K562 (cell line): Measurements from ENCODE around the gene SLC28A1. TPM values are rescaled to one million over a fixed set of nuclear protein-coding genes. Genes with fewer than 3 reads are reported as not detected.

Experiments
- ATAC-seq: fragments of 200-7000 bp; cut with Tn5 transposase; 3 replicates; pipeline ENCODE4 v1.9.1; 2020; ENCODE audit warnings: moderate library complexity
- BruUV-seq: library from RNA; stranded (reverse); fragments of 400-500 nt; replicated peaks from 2 replicates; lab custom pipeline; 2021; lab: Mats Ljungman, UMichigan
- CTCF ChIA-PET: fragments of 300-600 bp; formaldehyde crosslinking; extraction: SDS; loops from one replicate; lab custom pipeline; 2021; ENCODE audit warnings: low intra/inter-chr PET ratio; lab: Yijun Ruan, JAX
- POLR2A ChIA-PET: fragments of 300-600, 350-650 bp; sonication (Branson Sonifier 250); formaldehyde crosslinking; extraction: SDS; loops from one replicate; lab custom pipeline; 2021; ENCODE audit warnings: antibody characterized with exemption, inconsistent platforms; lab: Yijun Ruan, JAX
- DNase-seq, 4 experiments: peaks; one replicate each; pipeline versions ENCODE4 v3.0.0 to v3.0.0-alpha.2; 2011 to 2018; ENCODE audit warnings: low spot score in 3 of 4, mixed read lengths in 3 of 4; ENCODE audit errors: extremely low read depth in 1 of 4
- FAIRE-seq: peaks from 2 replicates; lab custom pipeline; 2011; peaks lifted over from hg19 to GRCh38; lab: Jason Lieb, UNC
- H2AFZ ChIP-seq: 2 replicates; pipeline ENCODE4 v1.6.0; 2011; ENCODE audit warnings: low read depth, low read length, control low read depth, inconsistent platforms
- H3K27ac ChIP-seq: fragments of 200-600 bp; 3 replicates; pipeline ENCODE4 v1.8.0; 2011; ENCODE audit warnings: low read depth, mild to moderate bottlenecking, control low read depth, inconsistent platforms, low read length, moderate library complexity, mixed read lengths; ENCODE audit errors: extremely low read depth
- H3K27me3 ChIP-seq, 2 experiments: fragments of 300-600 bp in 1 of 2; 2 replicates in 1 of 2; 3 replicates in 1 of 2; pipeline versions ENCODE4 v1.6.0 to v1.8.0; 2011; ENCODE audit warnings: inconsistent platforms in 2 of 2, low read length in 2 of 2, mild to moderate bottlenecking in 1 of 2, mixed read lengths in 1 of 2, moderate library complexity in 1 of 2; ENCODE audit not compliant: control insufficient read depth in 2 of 2, insufficient read depth in 2 of 2
- H3K36me3 ChIP-seq: fragments of 300-600 bp; 3 replicates; pipeline ENCODE4 v1.8.0; 2011; ENCODE audit warnings: mild to moderate bottlenecking, low read length, inconsistent platforms; ENCODE audit not compliant: control insufficient read depth, insufficient read depth
- H3K4me1 ChIP-seq, 2 experiments: fragments of 200-600 bp in 1 of 2; replicated peaks in 1 of 2; 2 replicates in 1 of 2; 3 replicates in 1 of 2; pipeline versions ENCODE4 v1.5.1 to v1.8.0; 2011; ENCODE audit warnings: inconsistent platforms in 2 of 2, low read length in 2 of 2, mild to moderate bottlenecking in 1 of 2, mixed read lengths in 1 of 2, moderate library complexity in 1 of 2; ENCODE audit not compliant: control insufficient read depth in 2 of 2, insufficient read depth in 2 of 2
- H3K4me2 ChIP-seq: 2 replicates; pipeline ENCODE4 v1.6.1; 2011; ENCODE audit warnings: low read length, control low read depth, inconsistent platforms, mixed read lengths; ENCODE audit not compliant: insufficient read depth
- H3K4me3 ChIP-seq: fragments of 200-600 bp; sonication (generic), shearing (Covaris generic); 2 replicates; pipeline ENCODE4 v1.5.1; 2016; ENCODE audit warnings: control low read depth, inconsistent platforms
- H3K79me2 ChIP-seq: fragments of 200-600 bp; 3 replicates; pipeline ENCODE4 v1.8.0; 2011; ENCODE audit warnings: low read length, inconsistent platforms; ENCODE audit not compliant: control insufficient read depth, insufficient read depth
- H3K9ac ChIP-seq, 2 experiments: 2 replicates each; pipeline versions ENCODE4 v1.6.0 to v1.6.1; 2011; ENCODE audit warnings: low read depth in 2 of 2, low read length in 2 of 2, control low read depth in 1 of 2, inconsistent platforms in 1 of 2, mild to moderate bottlenecking in 1 of 2, mixed read lengths in 1 of 2; ENCODE audit not compliant: insufficient read depth in 1 of 2
- H3K9me1 ChIP-seq: one replicate; pipeline ENCODE4 v1.6.0; 2011; ENCODE audit warnings: inconsistent platforms, mild to moderate bottlenecking, low read length, moderate library complexity; ENCODE audit not compliant: control insufficient read depth, insufficient read depth
- H3K9me3 ChIP-seq: replicated peaks from 2 replicates; pipeline ENCODE4 v1.5.1; 2011; ENCODE audit warnings: low read depth, low read length, inconsistent platforms; ENCODE audit not compliant: control insufficient read depth, insufficient read depth
- H4K20me1 ChIP-seq: replicated peaks from 2 replicates; pipeline ENCODE4 v1.6.1; 2011; ENCODE audit warnings: low read length, inconsistent platforms, mixed read lengths; ENCODE audit not compliant: control insufficient read depth, insufficient read depth
- ATF3 ChIP-seq, 2 experiments: fragments of 450-650 bp in 1 of 2; sonication (generic) in 1 of 2; formaldehyde crosslinking in 1 of 2; IDR thresholded peaks in 1 of 2; conservative IDR thresholded peaks in 1 of 2; 2 replicates each; pipeline versions ENCODE4 v1.6.1 to v1.8.1; 2016 to 2023; ENCODE audit warnings: mild to moderate bottlenecking in 2 of 2, moderate library complexity in 2 of 2, inconsistent platforms in 1 of 2, missing genetic modification reagents in 1 of 2
- DMBX1 ChIP-seq: fragments of 250-450 bp; sonication (Bioruptor Pico); IDR thresholded peaks from 2 replicates; pipeline ENCODE4 v1.8.0; 2022; ENCODE audit warnings: inconsistent platforms, mild to moderate bottlenecking, moderate library complexity, borderline replicate concordance
- EP400 ChIP-seq: fragments of 450-650 bp; IDR thresholded peaks from 2 replicates; pipeline ENCODE4 v1.6.1; 2017; ENCODE audit warnings: antibody characterized with exemption, mild to moderate bottlenecking, moderate library complexity
- GABPB2 ChIP-seq: fragments of 250-450 bp; sonication (Bioruptor Pico); conservative IDR thresholded peaks from 2 replicates; pipeline ENCODE4 v1.5.1; 2021; ENCODE audit warnings: mild to moderate bottlenecking
- GTF2B ChIP-seq: IDR thresholded peaks from 2 replicates; pipeline ENCODE4 v1.6.1; 2011; ENCODE audit not compliant: insufficient read length; ENCODE audit errors: extremely low read depth
- HMG20B ChIP-seq: fragments of 250-450 bp; sonication (Bioruptor Pico); IDR thresholded peaks from 2 replicates; pipeline ENCODE4 v1.5.0; 2021; ENCODE audit warnings: mild to moderate bottlenecking
- HNRNPL ChIP-seq: fragments of 200-400 bp; formaldehyde crosslinking; IDR thresholded peaks from 2 replicates; pipeline ENCODE4 v1.6.1; 2017; ENCODE audit warnings: low read depth, mild to moderate bottlenecking, low read length
- KAT7 ChIP-seq: sonication (generic); formaldehyde crosslinking; IDR thresholded peaks from 2 replicates; pipeline ENCODE4 v1.8.0; 2022; ENCODE audit warnings: missing genetic modification reagents, mild to moderate bottlenecking, borderline replicate concordance
- KDM2B ChIP-seq: fragments of 250-450 bp; sonication (Bioruptor Pico); IDR thresholded peaks from 2 replicates; pipeline ENCODE4 v1.8.0; 2021; ENCODE audit warnings: mild to moderate bottlenecking, moderate library complexity
- MXD1 ChIP-seq: fragments of 250-450 bp; sonication (Bioruptor Pico); IDR thresholded peaks from 2 replicates; pipeline ENCODE4 v1.8.0; 2021; ENCODE audit warnings: borderline replicate concordance, mild to moderate bottlenecking, moderate library complexity; ENCODE audit not compliant: poor library complexity, severe bottlenecking
- NFYB ChIP-seq: IDR thresholded peaks from 2 replicates; pipeline ENCODE4 v1.6.1; 2011; ENCODE audit warnings: mild to moderate bottlenecking, moderate library complexity; ENCODE audit not compliant: insufficient read length; ENCODE audit errors: extremely low read depth
- SAP30 ChIP-seq: fragments of 200-600 bp; sonication (generic); IDR thresholded peaks from 2 replicates; pipeline ENCODE4 v1.6.1; 2012; ENCODE audit warnings: borderline replicate concordance, low read depth, mild to moderate bottlenecking, moderate library complexity, low read length, control low read depth, inconsistent platforms; ENCODE audit not compliant: insufficient read depth, poor library complexity, severe bottlenecking
- SP2 ChIP-seq: IDR thresholded peaks from 2 replicates; pipeline ENCODE4 v1.6.1; 2011; ENCODE audit warnings: mild to moderate bottlenecking, low read depth, low read length, moderate library complexity; ENCODE audit not compliant: poor library complexity, severe bottlenecking; ENCODE audit errors: extremely low read depth
- VEZF1 ChIP-seq: fragments of 200-800 bp; sonication (Bioruptor generic); IDR thresholded peaks from 2 replicates; pipeline ENCODE4 v1.6.1; 2017; ENCODE audit warnings: missing genetic modification characterization, missing compliant biosample characterization
- YBX1 ChIP-seq: fragments of 450-650 bp; IDR thresholded peaks from 2 replicates; pipeline ENCODE4 v1.7.1; 2016; ENCODE audit warnings: mild to moderate bottlenecking
- ZNF146 ChIP-seq: IDR thresholded peaks from one replicate; pipeline ENCODE4 v1.6.1; 2018; ENCODE audit warnings: missing compliant biosample characterization; ENCODE audit not compliant: unreplicated experiment
- ZNF444 ChIP-seq: fragments of 250-450 bp; sonication (Bioruptor Pico); IDR thresholded peaks from 2 replicates; pipeline ENCODE4 v1.4.0; 2020; ENCODE audit warnings: mild to moderate bottlenecking, moderate library complexity
- ZNF764 ChIP-seq: fragments of 250-450 bp; sonication (Bioruptor Pico); IDR thresholded peaks from 2 replicates; pipeline ENCODE4 v1.4.0; 2020; ENCODE audit warnings: low read depth, mild to moderate bottlenecking, moderate library complexity
- whole genome bisulfite sequencing: fragments of 100-300 bp; shearing (Covaris generic); methylation state at CpG from one replicate; pipeline ENCODE4 v1.1.6; 2016; ENCODE audit warnings: low coverage, mixed read lengths; ENCODE audit not compliant: insufficient coverage; ENCODE audit errors: missing lambda C conversion rate; 5-methylcytosine and 5-hydroxymethylcytosine counted together
- in situ Hi-C: fragments of 300-500 bp; cut with MboI; formaldehyde crosslinking; loops from 4 replicates; pipeline ENCODE4 v1.15.0; 2018; ENCODE audit warnings: inconsistent platforms, mixed read lengths
- intact Hi-C: fragments of 100-400 bp; cut with micrococcal nuclease; formaldehyde crosslinking; loops from 2 replicates; pipeline ENCODE4 v1.14.2; 2022
- polyA plus RNA-seq, 8 experiments: library from polyadenylated mRNA; depleted of rRNA in 4 of 8; stranded (reverse) in 5 of 8; unstranded in 3 of 8; fragments of >200 nt; fragmentation: Nextera tagmentation in 2 of 8; fragmentation: Illumina TruSeq in 1 of 8; extraction: Ambion mirVana in 2 of 8; extraction: Trizol in 1 of 8; gene quantifications; 2 replicates each; pipeline versions ENCODE4 v1.2.1 to v1.2.3, GENCODE V29; 2011 to 2014; ENCODE audit warnings: inconsistent platforms in 1 of 8, missing spikeins in 1 of 8
- total RNA-seq, 7 experiments: library from RNA; depleted of rRNA in 6 of 7; stranded (reverse); fragments of >200 nt in 6 of 7; fragmentation: Illumina TruSeq in 2 of 7; extraction: Trizol in 2 of 7; gene quantifications; 2 replicates each; pipeline versions ENCODE4 v1.2.1 to v1.2.3, GENCODE V29; 2011 to 2021; ENCODE audit warnings: low replicate concordance in 1 of 7

SLC28A1 gene
- total and polyA plus RNA-seq, 9 of the 15 experiments (the other 6 are each of a cell fraction or from before 2014, with no cell fraction given) = 0.04 TPM; not detected in 8

GRCh38 chr15:84904419-84904818 lies 20.0 kb downstream of the SLC28A1 start:
- FAIRE-seq (no peak), ATAC-seq (peak; percentile 22; the same call in 2 of the 3 replicates), DNase-seq (no peak)
- Histone ChIP-seq H3K9me3 (peaks cover 6% of the 10 kb centered on the region), H3K4me3 (no peak overlapping the region), H2AFZ (peak overlapping the region; percentile 81), H3K79me2 (no peaks in the 10 kb centered on the region), H3K9me1 (peaks cover 2% of the 10 kb centered on the region), H4K20me1 (no peaks in the 10 kb centered on the region), H3K4me2 (no peak overlapping the region), H3K27ac (no peak overlapping the region), H3K36me3 (no peaks in the 10 kb centered on the region), H3K4me1 (peaks cover 7 to 11% of the 10 kb centered on the region in 2 experiments; a peak in 4 of 5 replicates), H3K9ac (peak overlapping the region in 1 of 2 experiments; percentile 65; a peak in 1 of 4 replicates), H3K27me3 (no peaks in the 10 kb centered on the region)
- POLR2A ChIA-PET = interaction anchor here (2.0 kb wide), 1 partner anchor 8 kb away, joined by 6 read pairs; no protein-coding TSS in a partner anchor
- no TSS peak for BruUV-seq
- WGBS = 36% methylated on average over 2 of the region's 2 CpGs
- intact Hi-C loops = no loop called here
- in situ Hi-C loops = no loop called here
- CTCF ChIA-PET = no interaction called here
- TF ChIP-seq MXD1 (CRISPR knock-in tag) (no peak), GABPB2 (CRISPR knock-in tag) (no peak), GTF2B (no peak), ZNF146 (CRISPR knock-in tag) (no peak), KAT7 (CRISPR knock-in tag) (no peak), HNRNPL (no peak), VEZF1 (CRISPR knock-in tag) (no peak), NFYB (no peak), SAP30 (no peak), YBX1 (no peak), ZNF444 (CRISPR knock-in tag) (no peak), ATF3 (IDR thresholded peaks at IDR 0.05) (no peak), ATF3 (CRISPR knock-in tag; conservative IDR thresholded peaks at IDR 0.05) (no peak), HMG20B (no peak), ZNF764 (no peak), SP2 (no peak), EP400 (no peak), DMBX1 (CRISPR knock-in tag) (no peak), KDM2B (CRISPR knock-in tag) (no peak)
